GM18507 (cell line): ENCODE measurements around the gene PTPRT.

ENCODE experiments used
- DNase-seq: peaks from one replicate; pipeline ENCODE4 v3.0.0; 2011; ENCODE audit warnings: low read depth; ENCODE audit not compliant: insufficient read length; ENCODE audit errors: extremely low spot score
- FAIRE-seq: peaks from 2 replicates; lab custom pipeline; 2011; peaks lifted over from hg19 to GRCh38; lab: Jason Lieb, UNC

Gene PTPRT

GRCh38 chr20:43189554-43190331 lies at the start of gene PTPRT:
Gene PTPRT (minus strand): TSS chr20:43189906. CDS start chr20:43189733, 173 bp downstream.
- DNase-seq, result no peak
- FAIRE-seq, result no peak

DNA sequence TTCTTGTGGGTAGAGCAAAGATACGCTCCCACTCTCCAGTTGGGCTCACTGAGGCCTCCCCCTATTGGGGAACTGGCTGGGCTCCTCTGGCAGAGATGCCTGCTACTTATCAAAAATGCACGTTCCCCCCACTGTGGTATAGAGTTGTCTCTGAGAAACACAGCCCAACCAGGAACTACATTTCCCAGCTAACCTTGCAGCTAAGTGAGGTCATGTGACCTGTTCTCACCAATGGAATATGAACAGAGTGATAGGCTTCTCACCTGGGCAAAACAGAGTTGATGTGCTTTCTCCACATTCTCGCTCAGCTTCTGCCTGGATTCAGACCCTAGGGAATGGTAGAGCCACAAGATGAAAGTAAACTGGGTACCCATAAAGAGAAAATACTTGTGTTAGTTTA lies 49.1 kb upstream of the PTPRT start:
- FAIRE-seq (no peak), DNase-seq (no peak)

DNA sequence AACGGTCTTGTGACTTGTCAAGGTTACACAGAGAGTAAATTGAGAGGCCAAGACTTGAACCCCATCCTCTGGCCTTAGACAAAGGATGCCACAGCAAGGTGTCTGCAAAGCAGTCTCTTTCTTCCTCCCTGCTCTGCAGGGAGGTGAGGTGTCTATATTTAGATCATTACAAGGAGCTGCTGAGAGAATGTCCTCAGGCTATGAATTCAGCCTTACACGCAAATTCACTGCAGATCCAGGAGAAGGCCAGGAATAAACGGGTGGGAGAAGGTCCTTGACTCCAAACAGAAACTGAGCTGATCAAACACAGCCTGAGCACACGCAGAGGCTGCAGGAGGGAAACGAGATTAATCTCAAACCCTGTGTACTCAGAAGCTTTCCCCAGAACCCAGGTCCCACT lies 48.6 kb upstream of the PTPRT start:
- FAIRE-seq, result no peak
- DNase-seq, result no peak

GRCh38 chr20:43237651-43238168 lies 48.0 kb upstream of the PTPRT start:
- no peak for DNase-seq
- FAIRE-seq, result no peak

- DNase-seq, result no peak
- no peak for FAIRE-seq
Observed at GRCh38 chr20:43235998-43236397, 46.3 kb upstream of the PTPRT start.

DNA sequence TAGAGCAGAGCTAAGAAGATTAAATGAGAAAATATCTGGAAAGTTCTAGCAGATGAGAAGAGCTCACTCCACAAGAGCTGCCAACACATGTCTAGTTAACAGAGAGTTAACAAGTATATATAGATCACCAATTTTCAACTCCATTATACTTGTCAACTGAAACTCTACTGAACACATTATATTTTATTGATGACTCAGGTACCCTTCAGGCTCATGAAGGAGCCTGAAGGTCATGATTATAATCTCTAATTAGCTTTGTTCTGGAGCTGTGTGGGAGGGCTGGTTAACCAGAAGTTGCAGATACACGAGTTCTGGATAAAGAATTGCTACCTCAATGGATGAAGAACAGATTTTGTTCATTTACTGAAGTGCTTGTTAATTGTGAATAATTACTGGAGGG lies 42.1 kb upstream of the PTPRT start:
- FAIRE-seq (no peak), DNase-seq (no peak)

DNA sequence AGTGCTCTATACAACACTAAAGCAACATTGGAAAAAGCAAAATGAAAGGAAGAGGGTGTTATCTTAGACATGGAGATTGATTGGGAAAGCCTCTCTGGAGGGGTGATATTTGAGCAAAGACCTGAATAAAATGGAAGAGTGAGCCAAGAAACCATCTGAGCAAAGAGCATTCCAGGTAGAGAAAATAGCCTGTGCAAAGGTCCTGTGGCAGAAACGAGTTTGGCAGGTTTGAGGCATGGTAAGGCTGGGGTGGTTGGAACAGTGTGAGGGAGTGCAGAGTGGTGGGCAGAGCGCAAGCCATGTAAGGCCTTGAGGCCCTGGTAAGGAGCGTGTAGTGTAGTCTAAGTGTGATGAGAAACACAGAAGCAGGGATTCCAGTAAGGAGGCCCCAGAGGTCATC lies 40.0 kb upstream of the PTPRT start:
- FAIRE-seq (no peak), DNase-seq (no peak)

DNA sequence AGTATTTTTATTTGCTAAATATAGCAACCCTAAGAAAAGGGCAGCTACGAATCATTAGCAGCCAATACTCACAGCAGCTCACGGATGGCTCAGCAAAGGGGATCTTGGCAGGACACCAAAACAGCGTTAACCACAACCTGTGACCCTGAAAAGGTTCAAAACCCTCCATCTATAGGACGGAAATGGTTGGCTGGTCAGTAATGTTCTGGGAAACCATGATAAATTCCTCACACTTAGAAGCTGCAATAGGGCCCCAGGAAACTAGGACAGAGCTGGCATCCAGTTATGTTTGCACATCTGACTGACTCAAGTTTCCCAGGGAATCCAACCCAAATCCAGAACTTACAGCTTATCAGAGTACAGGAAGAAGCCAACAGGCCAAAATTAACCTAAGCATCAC lies 30.9 kb upstream of the PTPRT start:
- DNase-seq (no peak), FAIRE-seq (no peak)

- no peak for FAIRE-seq
- DNase-seq, result no peak
Observed at GRCh38 chr20:43210901-43211300, 21.2 kb upstream of the PTPRT start.

GRCh38 chr20:43209831-43210230 lies 20.1 kb upstream of the PTPRT start:
- DNase-seq (no peak), FAIRE-seq (no peak)

GRCh38 chr20:43205699-43206098 lies 16.0 kb upstream of the PTPRT start:
- FAIRE-seq (no peak), DNase-seq (no peak)

DNA sequence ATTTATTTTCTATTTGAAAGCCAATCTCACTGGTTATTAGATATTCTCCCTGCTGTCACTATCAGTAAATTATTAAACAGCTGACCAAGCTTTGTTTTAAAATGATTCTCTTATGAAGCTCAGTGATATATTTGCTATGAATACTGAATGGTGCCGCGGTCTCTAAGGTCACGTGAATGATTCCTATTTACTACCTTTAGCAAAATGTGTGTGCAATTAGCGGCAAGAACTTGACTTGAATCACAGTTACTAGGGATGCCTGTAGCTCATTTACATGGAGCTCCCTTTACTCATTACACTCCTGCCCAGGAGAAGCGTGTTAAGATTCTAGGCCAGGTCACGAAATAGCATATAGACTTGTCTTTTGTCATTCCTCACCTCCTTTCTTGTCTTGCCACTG lies 12.4 kb upstream of the PTPRT start:
- no peak for FAIRE-seq
- no peak for DNase-seq

- DNase-seq, result no peak
- no peak for FAIRE-seq
Observed at GRCh38 chr20:43198607-43199006, 8.9 kb upstream of the PTPRT start.

DNA sequence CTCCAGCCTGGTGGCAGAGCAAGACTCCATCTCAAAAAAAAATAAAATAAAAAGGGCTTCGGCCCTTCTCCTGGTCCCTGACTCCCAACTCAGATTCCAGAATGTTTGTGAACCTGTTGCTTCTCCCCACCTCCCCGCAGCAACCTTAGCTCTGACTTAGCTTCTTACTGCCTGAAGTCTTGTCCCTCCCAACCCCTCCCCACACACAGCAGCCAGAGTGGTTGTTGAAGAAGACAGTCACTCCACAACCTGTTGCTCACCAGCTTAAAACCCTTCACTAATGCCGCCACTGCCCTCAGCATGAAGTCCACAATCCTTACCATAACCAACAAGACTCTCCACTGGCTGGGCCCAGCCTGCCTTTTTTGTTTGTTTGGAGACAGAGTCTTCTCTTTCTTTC lies 6.5 kb upstream of the PTPRT start:
- no peak for DNase-seq
- FAIRE-seq, result no peak

GRCh38 chr20:43194137-43194536 lies 4.4 kb upstream of the PTPRT start:
- FAIRE-seq, result no peak

GRCh38 chr20:43193443-43193842 lies 3.7 kb upstream of the PTPRT start:
- DNase-seq (no peak), FAIRE-seq (no peak)

More at GRCh38 chr20:43194137-43194536, 4.4 kb upstream of the PTPRT start:
- DNase-seq, result no peak

DNA sequence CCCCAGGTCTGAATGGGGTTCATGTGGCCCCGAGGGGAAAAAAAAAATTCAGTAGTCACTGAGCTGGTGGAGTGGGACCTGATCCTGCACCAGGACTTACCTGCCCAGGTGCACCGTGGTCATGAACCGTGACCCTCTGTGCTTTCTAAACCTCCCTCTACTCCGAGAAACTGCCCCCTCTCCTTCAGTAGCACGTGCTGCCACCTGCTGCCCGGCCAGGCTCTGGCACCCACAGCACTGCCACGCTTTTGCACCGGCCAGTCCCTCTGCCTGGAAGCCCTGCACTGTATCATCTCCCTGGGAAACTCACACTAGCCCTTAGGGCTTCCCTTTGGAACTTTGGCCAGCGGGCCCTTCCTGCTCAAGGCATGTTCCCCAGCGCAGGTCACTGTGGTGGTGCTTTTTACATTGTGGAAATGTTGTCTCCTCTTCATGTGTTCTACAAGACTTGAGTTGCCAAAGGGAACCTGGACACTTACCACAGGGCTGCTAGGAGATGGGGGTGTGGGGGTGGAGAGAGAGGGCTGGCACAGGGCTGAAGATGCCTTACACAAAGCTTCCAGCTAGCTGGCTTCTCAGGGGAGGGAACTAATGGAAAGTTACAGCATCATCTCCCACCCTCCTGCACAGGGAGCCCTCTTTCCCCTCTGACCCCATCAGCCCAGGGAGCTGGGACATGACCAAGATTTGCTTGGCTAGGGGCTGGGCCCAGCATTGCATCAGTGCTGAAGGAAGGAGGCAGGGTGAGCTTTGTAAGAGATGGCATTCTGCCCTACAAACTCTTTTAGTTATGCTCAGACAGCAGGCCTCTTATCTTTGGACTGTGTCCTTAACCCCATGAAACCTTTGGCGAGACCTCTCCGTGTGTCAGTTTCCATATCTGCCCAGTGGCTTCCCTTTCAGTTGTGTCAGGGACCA lies 2.5 kb upstream of the PTPRT start:
- FAIRE-seq, result no peak
- peak; percentile 25 for DNase-seq

GRCh38 chr20:43191143-43191542 lies 1.4 kb upstream of the PTPRT start:
- DNase-seq (no peak), FAIRE-seq (no peak)

GRCh38 chr20:43190332-43190953 lies 737 bp upstream of the PTPRT start:
- no peak for DNase-seq
- no peak for FAIRE-seq
